Posterior vena cava (tissue), 2 donors: ENCODE results near the gene OTOF. TPM values are rescaled to one million over a fixed set of nuclear protein-coding genes. Genes with fewer than 3 reads are reported as not detected.

Experiments
- DNase-seq: peaks from one replicate; pipeline ENCODE4 v3.0.0-alpha.2; 2020; ENCODE audit warnings: low spot score
- intact Hi-C, 2 donors: fragments of 100-400 bp; cut with DNase I; formaldehyde crosslinking; loops; one replicate each; pipeline versions ENCODE4 v1.14.1 to v1.14.2; 2022 to 2023
- total RNA-seq, 2 donors: library from RNA; stranded (reverse); fragmentation: NEBNext Ultra II Directional; extraction: Animal tissue kit (Norgen Biotek cat#: 25700); gene quantifications; one replicate each; pipeline ENCODE4 v1.2.1, GENCODE V29; 2021
- donor health status: DM: yes; HTN: yes; CAD: no.
- donor health status: DM: yes; HTN: yes; CAD: no.

OTOF gene
- total RNA-seq, 2 donors from 2014 or later, result 0.29 to 0.32 TPM

- intact Hi-C loops, result no loop called here
- peak; percentile 58 for DNase-seq
These were observed 19.4 kb downstream of the OTOF start for GRCh38 chr2:26458365-26459042.

GRCh38 chr2:26457695-26458364 is 20.1 kb downstream of the OTOF start:
- peak; percentile 76 for DNase-seq

GRCh38 chr2:26457251-26457666 is 20.7 kb downstream of the OTOF start:
- intact Hi-C loops, result no loop called here
- peak; percentile 77 for DNase-seq

More at GRCh38 chr2:26457695-26458364, 20.1 kb downstream of the OTOF start:
- intact Hi-C loops, result no loop called here

- intact Hi-C loops, result no loop called here
- peak; percentile 63 for DNase-seq
These were observed 21.3 kb downstream of the OTOF start for GRCh38 chr2:26456440-26457250.

GRCh38 chr2:26455670-26456439 is 22.1 kb downstream of the OTOF start:
- intact Hi-C loops, result no loop called here
- peak; percentile 76 for DNase-seq

- peak; percentile 52 for DNase-seq
These were observed 22.8 kb downstream of the OTOF start for GRCh38 chr2:26455037-26455669.

GRCh38 chr2:26454561-26455001 is 23.3 kb downstream of the OTOF start:
- intact Hi-C loops, result no loop called here
- DNase-seq, result peak; percentile 57

More at GRCh38 chr2:26455037-26455669, 22.8 kb downstream of the OTOF start:
- intact Hi-C loops, result no loop called here

- intact Hi-C loops, result no loop called here
- peak; percentile 52 for DNase-seq
These were observed 24.2 kb downstream of the OTOF start for GRCh38 chr2:26453421-26454329.

GRCh38 chr2:26451700-26452099 is 26.2 kb downstream of the OTOF start:
- no peak for DNase-seq
- intact Hi-C loops, result no loop called here

- DNase-seq, result peak; percentile 45
These were observed 27.8 kb downstream of the OTOF start for GRCh38 chr2:26450031-26450635.

GRCh38 chr2:26449278-26450030 is 28.5 kb downstream of the OTOF start:
- intact Hi-C loops, result no loop called here
- peak; percentile 53 for DNase-seq

More at GRCh38 chr2:26450031-26450635, 27.8 kb downstream of the OTOF start:
- intact Hi-C loops, result no loop called here

GRCh38 chr2:26448651-26449050 is 29.3 kb downstream of the OTOF start:
- peak; percentile 58 for DNase-seq
- intact Hi-C loops, result no loop called here

- DNase-seq, result no peak
- intact Hi-C loops, result no loop called here
These were observed 33.7 kb downstream of the OTOF start for GRCh38 chr2:26444236-26444635.

- intact Hi-C loops, result no loop called here
- no peak for DNase-seq
These were observed 35.2 kb downstream of the OTOF start for GRCh38 chr2:26442707-26443106.

- intact Hi-C loops, result no loop called here
- DNase-seq, result no peak
These were observed 35.6 kb downstream of the OTOF start for GRCh38 chr2:26442301-26442700.

- no peak for DNase-seq
- intact Hi-C loops, result no loop called here
These were observed 39.0 kb downstream of the OTOF start for GRCh38 chr2:26438926-26439325.

GRCh38 chr2:26438526-26438925 is 39.4 kb downstream of the OTOF start:
- intact Hi-C loops, result no loop called here
- DNase-seq, result peak; percentile 68
